NOMO-1 (cell line): ENCODE data around the gene EXD3.
"Not testable (repeated sequence)": the region's sequence is repeated elsewhere in the genome, so short reads cannot be mapped to it uniquely, and the experiment has no call there.

Experiments
- DNase-seq, 2 experiments: peaks; one replicate each; lab custom pipeline; 2025; ENCODE audit not compliant: unreplicated experiment in 2 of 2; lab: John Stamatoyannopoulos, UW

EXD3 gene

DNA sequence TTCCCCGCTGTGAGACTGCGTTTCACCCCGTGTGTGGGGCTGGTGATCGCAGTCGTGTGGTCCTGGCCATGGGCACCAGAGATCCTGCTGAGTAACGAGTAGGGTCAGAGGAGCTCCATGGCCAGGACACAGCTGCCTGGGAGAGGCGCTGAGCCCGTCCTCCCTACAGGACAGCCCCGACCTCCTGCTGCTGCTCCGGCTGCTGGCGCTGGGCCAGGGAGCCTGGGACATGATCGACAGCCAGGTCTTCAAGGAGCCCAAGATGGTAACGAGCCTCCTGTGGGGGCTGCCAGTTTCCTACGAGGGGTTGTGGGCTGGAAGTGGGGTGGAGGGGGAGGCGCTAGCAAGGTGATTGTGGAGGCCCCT, 156.8 kb downstream of the EXD3 start:
- no peak for DNase-seq

DNA sequence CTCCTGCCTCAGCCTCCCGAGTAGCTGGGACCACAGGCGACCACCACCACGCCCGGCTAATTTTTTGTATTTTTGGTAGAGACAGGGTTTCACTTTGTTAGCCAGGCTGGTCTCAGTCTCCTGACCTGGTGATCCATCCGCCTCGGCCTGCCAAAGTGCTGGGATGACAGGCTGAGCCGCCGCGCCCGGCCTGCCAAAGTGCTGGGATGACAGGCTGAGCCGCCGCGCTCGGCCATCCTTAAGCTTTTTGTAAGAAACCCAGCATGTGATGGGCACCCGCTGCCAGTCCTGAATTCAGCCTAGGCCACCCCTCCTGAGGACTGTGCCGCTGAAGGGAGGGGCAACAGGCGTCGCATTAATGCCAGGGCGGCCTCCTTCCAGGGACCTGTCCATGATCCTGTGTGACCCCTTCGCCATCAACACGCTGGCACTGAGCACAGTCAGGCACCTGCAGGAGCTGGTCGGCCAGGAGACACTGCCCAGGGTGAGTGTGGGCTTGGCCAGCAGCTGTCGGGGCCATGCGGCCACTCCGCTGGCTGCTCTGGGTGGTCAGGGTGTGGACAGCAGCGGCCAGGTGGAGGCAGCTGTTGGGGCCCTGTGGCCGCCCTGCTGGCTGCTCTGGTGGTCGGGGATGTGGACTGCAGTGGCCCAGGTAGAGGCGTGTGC, 157.3 kb downstream of the EXD3 start:
- no peak for DNase-seq

DNA sequence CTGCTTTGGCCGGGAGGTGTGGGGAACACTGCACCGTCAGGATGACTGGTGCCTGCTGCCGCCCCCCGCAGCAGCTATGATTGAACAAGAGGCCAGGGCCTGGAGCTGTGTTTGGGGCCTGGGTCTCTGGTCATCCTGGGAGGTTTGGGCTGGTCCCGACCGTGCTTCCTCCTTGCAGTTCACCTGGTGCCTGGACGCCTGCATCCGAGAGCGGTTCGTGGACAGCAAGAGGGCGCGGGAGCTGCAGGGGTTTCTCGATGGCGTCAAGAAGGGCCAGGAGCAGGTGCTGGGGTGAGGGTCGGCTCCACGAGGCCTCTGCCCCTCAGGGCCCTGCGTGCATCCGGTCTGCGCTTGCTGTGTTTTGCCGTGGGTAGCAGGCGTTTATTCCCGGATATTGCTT, 158.9 kb downstream of the EXD3 start:
- no peak for DNase-seq

DNA sequence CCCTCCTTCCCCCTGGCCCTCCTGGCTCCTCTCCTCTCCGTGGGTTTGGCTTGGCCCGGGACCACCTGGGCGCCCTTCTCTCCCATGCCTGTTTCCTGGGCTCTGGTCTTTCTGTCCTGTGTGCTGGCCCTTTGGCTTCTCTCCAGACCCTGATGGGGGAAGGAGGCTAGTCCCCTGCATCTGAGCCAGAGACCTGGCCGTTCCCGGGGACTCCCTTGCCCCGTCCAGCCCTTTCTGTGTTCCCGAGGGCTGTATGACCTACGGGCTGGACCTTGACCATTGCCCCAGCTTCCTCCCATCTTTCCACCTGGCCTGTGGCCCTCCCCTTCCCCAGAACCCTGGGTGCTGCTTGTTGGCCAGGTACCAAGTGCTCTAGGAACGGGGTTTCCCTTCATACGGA, 159.5 kb downstream of the EXD3 start:
- no peak for DNase-seq

DNA sequence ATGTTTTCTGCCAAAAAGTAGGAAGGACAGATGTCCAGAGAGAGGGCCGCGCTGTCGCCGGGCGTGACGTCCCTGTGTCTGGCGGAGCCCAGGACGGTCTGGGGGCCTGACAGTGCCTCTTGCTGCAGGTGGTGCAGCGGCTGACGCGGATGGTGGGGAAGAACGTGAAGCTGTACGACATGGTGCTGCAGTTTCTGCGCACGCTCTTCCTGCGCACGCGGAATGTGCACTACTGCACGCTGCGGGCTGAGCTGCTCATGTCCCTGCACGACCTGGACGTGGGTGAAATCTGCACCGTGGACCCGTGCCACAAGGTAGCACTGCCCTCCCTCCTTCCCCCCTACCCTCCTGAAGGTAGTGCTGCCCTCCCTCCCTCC, 160.1 kb downstream of the EXD3 start:
- DNase-seq: no peak

DNA sequence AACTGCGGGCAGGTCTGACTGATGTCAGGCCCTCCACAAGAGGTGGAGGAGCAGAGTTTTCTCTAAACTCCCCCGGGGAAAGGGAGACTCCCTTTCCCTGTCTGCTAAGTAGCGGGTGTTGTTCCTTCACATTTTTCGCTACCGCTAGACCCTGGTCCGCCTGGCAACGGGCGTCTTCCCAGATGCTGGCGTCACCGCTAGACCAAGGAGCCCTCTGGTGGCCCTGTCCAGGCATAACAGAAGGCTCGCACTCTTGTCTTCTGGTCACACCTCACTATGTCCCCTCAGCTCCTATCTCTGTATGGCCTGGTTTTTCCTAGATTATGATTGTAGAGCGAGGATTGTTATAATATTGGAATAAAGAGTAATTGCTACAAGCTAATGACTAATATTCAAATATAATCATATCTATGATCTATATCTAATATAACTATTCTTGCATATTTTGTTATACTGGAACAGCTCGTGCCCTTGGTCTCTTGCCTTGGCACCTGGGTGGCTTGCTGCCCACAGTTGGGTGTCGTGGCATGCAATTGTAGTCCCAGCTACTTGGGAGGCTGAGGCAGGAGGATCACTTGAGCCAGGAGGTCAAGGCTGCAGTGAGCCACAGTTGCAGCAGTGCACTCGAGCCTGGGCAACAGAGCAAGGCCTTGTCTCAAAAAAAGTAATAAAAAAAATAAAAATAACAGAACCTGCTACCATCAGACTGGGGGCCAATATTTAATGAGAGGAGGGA, 160.6 kb downstream of the EXD3 start:
- DNase-seq: not testable (repeated sequence)
